Activated CD4-positive, CD25-positive, alpha-beta regulatory T cell (primary cell): Measurements from ENCODE around the gene ZFAND2A.
"Not testable (repeated sequence)": the region's sequence is repeated elsewhere in the genome, so short reads cannot be mapped to it uniquely, and the experiment has no call there.

ENCODE experiments used
- DNase-seq, 4 experiments: peaks; one replicate each; lab custom pipeline; 2025; lab: John Stamatoyannopoulos, UW

The ZFAND2A gene

GRCh38 chr7:1151653-1152425, 8.2 kb downstream of the ZFAND2A start:
- no peak for DNase-seq

- DNase-seq, result no peak
Measured at GRCh38 chr7:1151156-1151555, 8.8 kb downstream of the ZFAND2A start.

GRCh38 chr7:1150400-1151002, 9.5 kb downstream of the ZFAND2A start:
- no peak for DNase-seq

- no peak for DNase-seq
Measured at GRCh38 chr7:1149351-1149794, 10.6 kb downstream of the ZFAND2A start.

- not testable (repeated sequence) for DNase-seq
Measured at GRCh38 chr7:1147873-1148272, 12.1 kb downstream of the ZFAND2A start.

- no peak for DNase-seq
Measured at GRCh38 chr7:1144269-1144771, 15.7 kb downstream of the ZFAND2A start.

GRCh38 chr7:1143031-1143430, 17.0 kb downstream of the ZFAND2A start:
- DNase-seq, result not testable (repeated sequence)

GRCh38 chr7:1142051-1142635, 17.9 kb downstream of the ZFAND2A start:
- DNase-seq, result no peak

- no peak for DNase-seq
Measured at GRCh38 chr7:1141651-1142050, 18.3 kb downstream of the ZFAND2A start.

GRCh38 chr7:1140476-1141104, 19.4 kb downstream of the ZFAND2A start:
- no peak for DNase-seq

GRCh38 chr7:1137517-1138167, 22.4 kb downstream of the ZFAND2A start:
- no peak for DNase-seq

GRCh38 chr7:1136841-1137516, 23.0 kb downstream of the ZFAND2A start:
- DNase-seq, result no peak

GRCh38 chr7:1134951-1135350, 25.0 kb downstream of the ZFAND2A start:
- no peak for DNase-seq

GRCh38 chr7:1131471-1132265, 28.3 kb downstream of the ZFAND2A start:
- no peak for DNase-seq

GRCh38 chr7:1130021-1130990, 29.7 kb downstream of the ZFAND2A start:
- no peak for DNase-seq

- DNase-seq, result no peak
Measured at GRCh38 chr7:1129431-1129830, 30.6 kb downstream of the ZFAND2A start.

- no peak for DNase-seq
Measured at GRCh38 chr7:1127001-1127400, 33.0 kb downstream of the ZFAND2A start.

- no peak for DNase-seq
Measured at GRCh38 chr7:1125603-1125969, 34.4 kb downstream of the ZFAND2A start.

- DNase-seq, result no peak
Measured at GRCh38 chr7:1124816-1125602, 35.0 kb downstream of the ZFAND2A start.
